NCI-H2171 (cell line): ENCODE measurements around the gene EDN3.
A peak's percentile ranks its signal among the peaks of the same experiment; 100 is the strongest.
"Not testable (repeated sequence)": the region's sequence is repeated elsewhere in the genome, so short reads cannot be mapped to it uniquely, and the experiment has no call there.

Experiments
- DNase-seq: peaks from one replicate; lab custom pipeline; 2025; lab: John Stamatoyannopoulos, UW

The EDN3 gene

GRCh38 chr20:59336540-59336939 is 36.1 kb downstream of the EDN3 start:
- no peak for DNase-seq

- DNase-seq, result not testable (repeated sequence)
Measured at GRCh38 chr20:59338444-59338843, 38.0 kb downstream of the EDN3 start.

- no peak for DNase-seq
Measured at GRCh38 chr20:59340201-59340885, 39.9 kb downstream of the EDN3 start.

GRCh38 chr20:59341285-59342022 is 41.0 kb downstream of the EDN3 start:
- DNase-seq, result not testable (repeated sequence)

- no peak for DNase-seq
Measured at GRCh38 chr20:59342023-59342957, 41.9 kb downstream of the EDN3 start.

GRCh38 chr20:59346061-59346460 is 45.6 kb downstream of the EDN3 start:
- no peak for DNase-seq

- DNase-seq, result no peak
Measured at GRCh38 chr20:59349277-59349676, 48.9 kb downstream of the EDN3 start.

GRCh38 chr20:59350330-59351156 is 50.1 kb downstream of the EDN3 start:
- DNase-seq, result no peak

- no peak for DNase-seq
Measured at GRCh38 chr20:59351157-59352040, 51.0 kb downstream of the EDN3 start.

- no peak for DNase-seq
Measured at GRCh38 chr20:59352541-59352940, 52.1 kb downstream of the EDN3 start.

GRCh38 chr20:59352990-59353389 is 52.6 kb downstream of the EDN3 start:
- DNase-seq, result no peak

- no peak for DNase-seq
Measured at GRCh38 chr20:59354460-59354859, 54.0 kb downstream of the EDN3 start.

GRCh38 chr20:59355242-59355641 is 54.8 kb downstream of the EDN3 start:
- no peak for DNase-seq

GRCh38 chr20:59356662-59357165 is 56.3 kb downstream of the EDN3 start:
- DNase-seq, result peak; percentile 68

- not testable (repeated sequence) for DNase-seq
Measured at GRCh38 chr20:59358793-59359192, 58.4 kb downstream of the EDN3 start.

GRCh38 chr20:59359906-59360725 is 59.7 kb downstream of the EDN3 start:
- no peak for DNase-seq

- DNase-seq, result no peak
Measured at GRCh38 chr20:59360934-59361333, 60.5 kb downstream of the EDN3 start.

GRCh38 chr20:59361411-59361810 is 61.0 kb downstream of the EDN3 start:
- no peak for DNase-seq

GRCh38 chr20:59363101-59363500 is 62.7 kb downstream of the EDN3 start:
- no peak for DNase-seq
